ENCODE data around the gene MYO9B. TPM values are rescaled to one million over a fixed set of nuclear protein-coding genes. Genes with fewer than 3 reads are reported as not detected.
"Not testable (repeated sequence)": the region's sequence is repeated elsewhere in the genome, so short reads cannot be mapped to it uniquely, and the experiment has no call there.

Gene MYO9B
- total RNA-seq, 1 experiment from 2014 or later, result 74.6 TPM

- ChIA-PET POLR2A (no interaction called here), RAD21 (ENCODE audit: low non-redundant PET in 1 of 2, low total read pairs in 2 of 2, uncharacterized antibody in 2 of 2, unreplicated experiment in 2 of 2) (no interaction called here), CTCF (no interaction called here)
- no peaks in the 10 kb centered on the region for H3K27me3 ChIP-seq (ENCODE audit: insufficient read depth, low read length)
- H4K20me1 ChIP-seq (ENCODE audit: insufficient read depth), result no peaks in the 10 kb centered on the region
- ATAC-seq (no peak), DNase-seq (ENCODE audit: low read depth, low spot score) (no peak)
- H3K9me3 ChIP-seq (ENCODE audit: control insufficient read depth in 1 of 2, insufficient read depth in 1 of 2, low read depth in 1 of 2, low read length in 2 of 2), result no peaks in the 10 kb centered on the region
- H3K9me2 ChIP-seq (ENCODE audit: insufficient read depth), result no peaks in the 10 kb centered on the region
- no peak overlapping the region for H2AFZ ChIP-seq (ENCODE audit: low read depth, low read length, poor library complexity, severe bottlenecking)
- peaks cover 0 to 8% of the 10 kb centered on the region in 2 experiments; a peak in 3 of 4 replicates for H3K36me3 ChIP-seq (ENCODE audit: control insufficient read depth in 1 of 2, insufficient read depth in 2 of 2, low read length in 2 of 2)
- H3K4me1 ChIP-seq (ENCODE audit: control insufficient read depth in 1 of 2, insufficient read depth in 2 of 2, low read length in 2 of 2), result no peaks in the 10 kb centered on the region
- BruUV-seq (replicated peaks), result no TSS peak
- no peak overlapping the region for H3K9ac ChIP-seq (ENCODE audit: low read length)
- TF ChIP-seq FOSL1 (IDR thresholded peaks at IDR 0.05; ENCODE audit: low read depth), result no peak
- no peaks in the 10 kb centered on the region for H3K79me2 ChIP-seq (ENCODE audit: insufficient read depth, low read length)
- H3K4me3 ChIP-seq (replicated peaks in 1 of 2; ENCODE audit: low read depth in 1 of 2, low read length in 2 of 2), result no peak overlapping the region
- intact Hi-C loops (cut with micrococcal nuclease), result no loop called here
- H3K27ac ChIP-seq (ENCODE audit: low read depth, low read length), result no peak overlapping the region
- H3K4me2 ChIP-seq (ENCODE audit: low read length), result no peak overlapping the region
Measured at GRCh38 chr19:17185590-17185989, 110.0 kb downstream of the MYO9B start.

GRCh38 chr19:17191736-17192135, 116.2 kb downstream of the MYO9B start:
- H3K36me3 ChIP-seq (ENCODE audit: control insufficient read depth in 1 of 2, insufficient read depth in 2 of 2, low read length in 2 of 2), result peaks cover 15 to 16% of the 10 kb centered on the region in 2 experiments
- RAD21 ChIA-PET (ENCODE audit: low non-redundant PET in 1 of 2, low total read pairs in 2 of 2, uncharacterized antibody in 2 of 2, unreplicated experiment in 2 of 2), result interaction anchor here in 1 of 2 experiments (0.7 kb wide), 1 partner anchor 332 kb away, joined by 4 read pairs; no protein-coding TSS in a partner anchor
- intact Hi-C loops (cut with micrococcal nuclease), result not testable (repeated sequence)

GRCh38 chr19:17192751-17193150, 117.2 kb downstream of the MYO9B start:
- ATAC-seq, result no peak
- H3K9ac ChIP-seq (ENCODE audit: low read length), result no peak overlapping the region
- H3K9me3 ChIP-seq (ENCODE audit: control insufficient read depth in 1 of 2, insufficient read depth in 1 of 2, low read depth in 1 of 2, low read length in 2 of 2), result no peaks in the 10 kb centered on the region
- no peaks in the 10 kb centered on the region for H3K4me1 ChIP-seq (ENCODE audit: control insufficient read depth in 1 of 2, insufficient read depth in 2 of 2, low read length in 2 of 2)
- DNase-seq (ENCODE audit: low read depth, low spot score), result no peak
- no peaks in the 10 kb centered on the region for H3K27me3 ChIP-seq (ENCODE audit: insufficient read depth, low read length)
- no peaks in the 10 kb centered on the region for H3K79me2 ChIP-seq (ENCODE audit: insufficient read depth, low read length)
- ChIA-PET RAD21 (ENCODE audit: low non-redundant PET in 1 of 2, low total read pairs in 2 of 2, uncharacterized antibody in 2 of 2, unreplicated experiment in 2 of 2) (no interaction called here), POLR2A (no interaction called here), CTCF (no interaction called here)
- no peak overlapping the region for H3K4me3 ChIP-seq (replicated peaks in 1 of 2; ENCODE audit: low read depth in 1 of 2, low read length in 2 of 2)
- intact Hi-C loops (cut with micrococcal nuclease), result no loop called here
- H3K9me2 ChIP-seq (ENCODE audit: insufficient read depth), result no peaks in the 10 kb centered on the region
- peaks cover 15 to 16% of the 10 kb centered on the region in 2 experiments for H3K36me3 ChIP-seq (ENCODE audit: control insufficient read depth in 1 of 2, insufficient read depth in 2 of 2, low read length in 2 of 2)
- no TSS peak for BruUV-seq (replicated peaks)
- H3K27ac ChIP-seq (ENCODE audit: low read depth, low read length), result no peak overlapping the region
- no peak overlapping the region for H3K4me2 ChIP-seq (ENCODE audit: low read length)
- no peak overlapping the region for H2AFZ ChIP-seq (ENCODE audit: low read depth, low read length, poor library complexity, severe bottlenecking)
- no peaks in the 10 kb centered on the region for H4K20me1 ChIP-seq (ENCODE audit: insufficient read depth)
- TF ChIP-seq SIN3A (IDR thresholded peaks at IDR 0.05; ENCODE audit: low read depth), result no peak
- no peak for TF ChIP-seq ZNF274 (IDR thresholded peaks at IDR 0.05; ENCODE audit: low read depth, low read length)
- no peak for TF ChIP-seq EZH2phosphoT487 (IDR thresholded peaks at IDR 0.05; ENCODE audit: borderline replicate concordance)
- TF ChIP-seq JUND (IDR thresholded peaks at IDR 0.05), result no peak
- TF ChIP-seq ZFX (IDR thresholded peaks at IDR 0.05), result no peak
- TF ChIP-seq EGR1 (IDR thresholded peaks at IDR 0.05; ENCODE audit: low read depth), result no peak
- no peak for TF ChIP-seq YY1 (IDR thresholded peaks at IDR 0.05; ENCODE audit: extremely low read depth, insufficient replicate concordance, low read depth, low read length)
- no peak for TF ChIP-seq SP1 (IDR thresholded peaks at IDR 0.05; ENCODE audit: low read depth)
- TF ChIP-seq ELF1 (IDR thresholded peaks at IDR 0.05; ENCODE audit: borderline replicate concordance, low read depth), result no peak
- no peak for TF ChIP-seq POLR2A (IDR thresholded peaks at IDR 0.05; ENCODE audit: borderline replicate concordance, extremely low read depth, insufficient read depth, insufficient read length)
- no peak for TF ChIP-seq ZBTB33 (IDR thresholded peaks at IDR 0.05; ENCODE audit: extremely low read depth, insufficient replicate concordance, low read length)
- TF ChIP-seq TCF7L2 (IDR thresholded peaks at IDR 0.05; ENCODE audit: borderline replicate concordance, extremely low read depth, insufficient read depth, insufficient read length), result no peak
- no peak for TF ChIP-seq POLR2AphosphoS5 (IDR thresholded peaks at IDR 0.05; ENCODE audit: low read depth, low read length)

More at GRCh38 chr19:17191736-17192135, 116.2 kb downstream of the MYO9B start:
- H2AFZ ChIP-seq (ENCODE audit: low read depth, low read length, poor library complexity, severe bottlenecking); ATAC-seq; BruUV-seq (replicated peaks); H3K27me3 ChIP-seq (ENCODE audit: insufficient read depth, low read length); H3K9ac ChIP-seq (ENCODE audit: low read length); CTCF ChIA-PET; H3K4me3 ChIP-seq (replicated peaks in 1 of 2; ENCODE audit: low read depth in 1 of 2, low read length in 2 of 2); H3K4me2 ChIP-seq (ENCODE audit: low read length); H3K79me2 ChIP-seq (ENCODE audit: insufficient read depth, low read length); POLR2A ChIA-PET; H4K20me1 ChIP-seq (ENCODE audit: insufficient read depth); H3K27ac ChIP-seq (ENCODE audit: low read depth, low read length); H3K4me1 ChIP-seq (ENCODE audit: control insufficient read depth in 1 of 2, insufficient read depth in 2 of 2, low read length in 2 of 2); DNase-seq (ENCODE audit: low read depth, low spot score); H3K9me3 ChIP-seq (ENCODE audit: control insufficient read depth in 1 of 2, insufficient read depth in 1 of 2, low read depth in 1 of 2, low read length in 2 of 2); H3K9me2 ChIP-seq (ENCODE audit: insufficient read depth): not testable (repeated sequence)

Data from HCT116 (cell line).